Stimulated activated CD4-positive, alpha-beta T cell treated with anti-CD3 and anti-CD28 coated beads, Interleukin-1b, Interleukin-23, amount 100 ng/mL, for 1 hour (primary cell): ENCODE data around the gene WFIKKN1.

Source experiments
- DNase-seq, 2 donors: peaks; one replicate each; pipeline ENCODE4 v3.0.0-alpha.2; 2020; ENCODE audit warnings: low read depth in 2 of 2

Gene WFIKKN1

DNA sequence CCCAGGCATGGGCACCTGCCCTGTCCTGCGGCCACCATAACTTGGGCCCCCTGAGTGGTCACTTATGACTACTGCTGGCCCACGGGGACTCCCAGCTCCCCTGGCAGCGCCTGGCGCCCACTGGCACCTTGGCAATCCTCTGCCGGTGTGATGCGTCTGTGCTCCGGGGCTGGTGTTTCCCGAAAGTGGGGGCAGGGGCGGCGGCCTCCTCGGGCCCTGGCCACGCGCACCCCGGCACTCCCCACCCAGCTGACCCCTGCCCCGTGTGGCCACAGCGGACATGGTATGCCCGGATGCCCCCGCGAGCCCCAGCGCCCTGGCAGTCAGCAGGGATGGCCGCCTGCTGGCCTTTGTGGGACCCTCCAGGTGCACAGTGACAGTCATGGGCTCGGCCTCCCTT lies 26.7 kb downstream of the WFIKKN1 start:
- no peak for DNase-seq

DNA sequence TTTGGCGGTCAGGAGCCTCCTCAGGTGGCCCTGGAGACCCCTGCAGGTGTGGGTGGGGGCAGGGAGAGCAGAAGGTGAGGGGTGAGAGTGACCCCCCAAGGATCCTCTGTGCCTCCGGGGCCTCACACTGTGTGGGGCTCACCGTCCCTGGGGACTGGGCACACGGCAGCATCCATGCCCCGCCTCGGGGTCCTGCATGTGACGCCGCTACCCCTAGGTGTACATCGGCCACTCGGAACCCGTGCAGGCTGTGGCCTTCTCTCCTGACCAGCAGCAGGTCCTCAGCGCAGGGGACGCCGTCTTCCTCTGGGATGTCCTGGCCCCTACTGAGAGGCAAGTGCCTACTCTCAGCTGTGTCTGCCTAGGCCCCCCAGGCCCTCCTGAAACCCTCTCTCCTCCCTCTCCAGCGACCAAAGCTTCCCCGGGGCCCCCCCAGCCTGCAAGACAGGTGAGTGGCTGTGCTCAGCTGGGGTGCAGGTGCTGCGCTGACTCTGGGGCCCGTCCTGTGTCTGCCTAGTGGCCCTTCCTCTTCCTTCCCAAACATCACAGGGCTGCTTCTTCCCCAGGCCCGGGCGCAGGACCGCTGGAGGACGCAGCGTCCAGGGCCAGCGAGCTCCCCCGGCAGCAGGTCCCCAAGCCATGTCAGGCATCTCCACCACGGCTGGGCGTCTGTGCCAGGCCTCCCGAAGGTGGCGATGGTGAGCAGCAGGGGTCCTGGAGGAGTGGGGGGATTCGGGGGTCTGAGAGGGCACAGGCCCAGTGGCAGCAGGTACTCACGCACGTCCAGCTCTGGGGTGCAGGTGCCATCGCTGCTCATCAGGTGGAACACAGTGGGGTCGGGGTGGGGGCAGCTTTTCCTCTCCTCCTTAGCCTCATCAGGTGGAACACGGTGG lies 28.1 kb downstream of the WFIKKN1 start:
- DNase-seq = no peak

DNA sequence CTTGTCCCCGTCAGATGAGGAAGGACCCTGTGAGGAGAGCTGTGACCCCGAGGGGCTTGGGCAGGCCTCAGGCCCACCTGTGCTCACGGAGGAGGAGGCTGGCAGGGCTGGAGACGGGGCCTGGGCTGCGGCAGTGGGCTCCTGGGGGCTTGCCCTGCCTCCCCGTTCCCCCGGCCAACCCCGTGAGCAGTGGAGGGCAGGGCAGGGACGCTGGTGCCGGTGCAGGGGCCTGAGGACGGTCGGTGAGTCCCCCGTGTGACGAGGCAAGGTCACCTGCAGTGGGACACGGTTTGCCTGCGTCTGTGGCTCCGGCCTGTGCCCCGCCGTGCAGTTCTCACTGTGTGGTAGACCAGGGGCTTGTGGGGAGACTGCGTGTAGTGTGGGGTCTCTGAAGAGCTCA lies 28.8 kb downstream of the WFIKKN1 start:
- DNase-seq = no peak

DNA sequence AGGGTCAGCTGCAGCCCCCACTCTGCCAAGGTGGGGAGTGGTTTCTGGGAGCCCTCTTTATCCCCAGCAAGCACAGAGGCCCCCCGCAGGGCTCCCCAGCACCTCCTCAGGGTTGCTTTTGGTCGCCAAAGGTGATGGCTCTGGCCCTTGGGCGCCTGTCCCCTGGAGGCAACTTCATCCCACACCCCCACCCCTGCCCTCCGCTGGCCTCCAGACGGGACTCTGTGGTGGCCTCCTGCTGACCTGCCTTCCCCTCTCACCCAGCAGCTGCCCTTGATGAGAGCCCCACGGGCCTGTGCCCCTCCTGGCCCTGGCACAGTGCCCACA lies 29.3 kb downstream of the WFIKKN1 start:
- DNase-seq = no peak

DNA sequence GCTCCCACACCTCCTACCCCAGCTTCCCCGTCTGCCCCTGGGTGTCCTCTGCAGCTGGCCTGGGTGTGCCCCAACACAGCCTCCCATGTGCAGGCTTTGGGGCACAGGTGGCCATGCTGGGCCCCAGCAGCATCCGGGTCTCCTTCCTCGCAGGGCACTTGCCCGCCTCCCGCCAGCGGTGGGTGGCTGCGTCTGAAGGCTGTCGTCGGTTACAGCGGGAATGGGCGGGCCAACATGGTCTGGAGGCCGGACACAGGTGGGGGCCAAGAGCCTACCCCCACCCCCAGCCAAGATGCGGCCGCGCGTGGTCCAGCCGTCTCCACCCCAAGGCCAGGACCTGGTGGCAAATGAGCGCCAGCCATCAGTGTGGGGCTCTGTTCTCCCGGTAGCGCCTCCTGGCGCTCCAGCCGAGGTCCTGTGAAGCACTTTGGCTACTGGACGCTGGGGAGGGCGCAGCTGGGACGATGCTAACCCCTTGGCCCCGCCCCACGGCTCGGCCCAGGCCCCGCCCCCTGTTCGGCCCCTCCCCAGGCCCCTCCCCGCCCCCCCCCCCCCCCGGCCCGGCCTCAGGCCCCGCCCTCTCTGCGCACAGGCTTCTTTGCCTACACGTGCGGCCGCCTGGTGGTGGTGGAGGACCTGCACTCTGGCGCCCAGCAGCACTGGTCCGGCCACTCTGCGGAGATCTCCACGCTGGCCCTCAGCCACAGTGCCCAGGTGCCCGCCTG lies 29.8 kb downstream of the WFIKKN1 start:
- DNase-seq = peak; percentile 36 to 50

DNA sequence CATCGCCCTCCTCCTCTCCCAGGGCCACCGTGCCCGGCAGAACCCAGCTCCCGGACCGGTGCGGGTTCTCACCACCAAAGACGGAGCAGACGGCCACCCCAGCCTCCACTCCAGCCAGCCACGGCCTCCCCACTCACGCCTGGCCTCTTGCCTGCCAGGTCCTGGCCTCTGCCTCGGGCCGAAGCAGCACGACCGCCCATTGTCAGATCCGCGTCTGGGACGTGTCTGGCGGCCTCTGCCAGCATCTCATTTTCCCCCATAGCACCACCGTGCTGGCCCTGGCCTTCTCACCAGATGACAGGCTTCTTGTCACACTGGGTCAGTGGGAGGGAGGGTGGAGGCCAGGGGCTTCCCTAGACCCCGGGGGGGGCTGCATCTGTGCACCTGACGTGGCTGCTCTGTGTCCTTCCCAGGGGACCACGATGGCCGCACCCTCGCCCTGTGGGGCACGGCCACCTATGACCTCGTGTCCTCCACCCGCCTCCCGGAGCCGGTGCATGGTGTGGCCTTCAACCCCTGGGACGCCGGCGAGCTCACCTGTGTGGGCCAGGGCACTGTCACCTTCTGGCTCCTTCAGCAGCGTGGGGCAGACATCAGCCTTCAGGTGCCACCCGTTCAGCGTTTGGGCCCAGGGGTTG lies 30.5 kb downstream of the WFIKKN1 start:
- DNase-seq = no peak

DNA sequence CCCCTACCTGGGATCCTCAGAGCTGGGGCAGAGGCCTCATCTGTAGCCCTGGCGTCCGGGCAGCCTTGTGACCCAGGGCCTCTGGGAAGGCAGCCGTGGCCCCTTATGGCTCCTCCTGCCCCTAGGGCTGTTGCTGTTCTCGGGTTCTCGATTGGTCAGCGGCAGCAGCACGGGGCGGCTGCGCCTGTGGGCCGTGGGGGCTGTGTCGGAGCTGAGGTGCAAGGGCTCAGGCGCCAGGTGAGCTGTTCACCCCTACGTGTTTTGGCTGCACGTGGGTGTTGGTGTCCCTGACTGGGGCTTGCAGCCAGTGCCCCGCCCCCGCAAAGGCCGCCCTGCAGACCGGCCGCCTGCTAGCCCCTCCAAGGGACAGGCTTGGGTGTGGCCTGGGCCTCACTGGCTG lies 31.3 kb downstream of the WFIKKN1 start:
- no peak for DNase-seq

DNA sequence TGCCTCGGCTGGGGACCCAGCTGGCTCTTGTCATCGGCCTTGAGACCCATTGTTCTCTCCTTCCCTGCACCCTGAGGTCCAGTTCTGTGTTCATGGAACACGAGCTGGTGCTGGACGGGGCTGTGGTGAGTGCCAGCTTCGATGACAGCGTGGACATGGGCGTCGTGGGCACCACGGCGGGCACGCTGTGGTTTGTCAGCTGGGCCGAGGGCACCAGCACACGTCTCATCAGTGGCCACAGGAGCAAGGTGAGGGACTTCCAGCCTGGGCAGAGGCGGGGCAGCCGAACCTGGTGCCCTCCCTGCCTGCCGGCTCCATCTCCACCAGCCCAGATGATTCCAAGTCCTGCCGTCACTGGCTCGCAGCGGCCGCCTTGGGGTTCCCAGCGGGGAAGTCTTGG lies 31.8 kb downstream of the WFIKKN1 start:
- no peak for DNase-seq

DNA sequence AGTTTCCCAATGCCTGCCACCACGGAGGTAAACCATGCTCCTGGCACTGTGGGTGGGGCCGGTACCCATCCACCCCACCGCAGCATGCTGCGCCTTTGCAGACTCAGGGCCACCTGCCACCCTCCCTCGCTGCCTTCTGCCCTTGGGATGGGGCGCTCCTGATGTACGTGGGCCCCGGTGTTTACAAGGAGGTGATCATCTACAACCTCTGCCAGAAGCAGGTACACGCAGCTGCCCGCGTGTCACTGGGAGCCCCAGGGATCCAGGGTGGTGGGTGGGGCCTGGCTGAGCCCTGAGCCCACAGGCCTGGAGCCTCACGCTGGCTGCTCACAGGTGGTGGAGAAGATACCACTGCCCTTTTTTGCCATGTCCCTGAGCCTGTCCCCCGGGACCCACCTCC lies 35.8 kb downstream of the WFIKKN1 start:
- DNase-seq = no peak

DNA sequence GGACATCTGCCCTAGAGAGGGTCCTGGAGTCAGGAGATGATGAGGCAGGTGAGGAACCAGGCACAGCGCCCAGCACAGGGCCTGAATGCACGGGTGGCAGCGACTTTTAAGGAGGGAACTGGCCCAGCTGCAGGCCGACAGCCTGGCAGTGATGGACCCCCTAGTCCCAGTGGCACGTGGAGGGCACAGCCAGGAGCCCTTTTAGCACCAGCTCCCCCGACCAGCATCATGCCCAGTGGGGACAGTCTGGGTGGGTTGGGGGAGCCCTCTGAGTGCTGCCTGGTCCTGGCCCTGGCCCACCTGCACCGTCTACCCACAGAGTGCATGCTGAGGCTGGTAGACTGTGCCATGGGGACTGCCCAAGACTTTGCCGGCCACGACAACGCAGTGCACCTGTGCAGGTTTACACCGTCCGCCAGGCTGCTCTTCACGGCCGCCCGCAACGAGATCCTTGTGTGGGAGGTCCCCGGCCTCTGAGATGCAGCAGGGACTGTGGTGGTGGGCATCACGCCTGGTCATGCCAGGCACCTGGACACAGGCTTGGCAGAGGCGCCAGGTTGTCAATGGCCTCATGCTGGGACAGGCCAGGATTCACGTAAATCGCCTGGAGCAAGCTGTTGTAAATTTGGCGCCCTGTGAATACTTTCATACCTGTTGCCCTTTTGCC lies 36.5 kb downstream of the WFIKKN1 start:
- no peak for DNase-seq

DNA sequence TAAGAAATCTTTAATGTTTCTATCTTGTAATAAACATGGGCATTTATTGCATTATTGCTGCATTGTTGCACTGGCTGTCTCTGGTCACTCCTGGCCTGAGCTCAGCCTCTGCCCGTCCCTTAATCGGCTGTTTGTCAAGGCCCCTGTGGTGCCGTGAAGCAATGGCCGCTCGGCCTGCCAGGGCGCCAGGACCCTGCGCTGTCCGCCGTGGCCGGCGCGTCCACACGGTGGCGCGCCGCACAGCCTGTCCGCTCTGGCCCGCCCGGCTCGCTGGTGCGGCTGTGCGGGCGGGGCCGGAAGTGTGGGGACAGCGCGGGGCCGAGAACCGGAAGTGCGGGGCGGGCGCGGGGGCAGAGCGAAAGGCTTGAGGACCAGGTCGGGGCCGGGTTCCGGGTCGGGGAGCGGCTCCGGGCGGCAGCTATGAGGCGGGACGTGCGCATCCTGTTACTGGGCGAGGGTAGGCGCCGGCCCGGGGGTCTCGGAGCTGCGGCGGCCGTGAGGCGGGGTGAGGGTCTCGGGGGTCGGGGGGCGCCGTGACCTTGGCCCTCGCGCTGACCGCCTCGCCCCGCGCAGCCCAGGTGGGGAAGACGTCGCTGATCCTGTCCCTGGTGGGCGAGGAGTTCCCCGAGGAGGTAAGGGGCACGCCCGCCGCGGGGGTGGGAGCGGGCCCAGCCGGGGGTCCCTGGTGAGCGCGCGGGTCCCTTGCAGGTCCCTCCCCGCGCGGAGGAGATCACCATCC lies 37.2 kb downstream of the WFIKKN1 start, which contains the start of gene RHOT2:
TSS of gene RHOT2 (plus strand) at position 353 of the 739 bp plus-strand sequence. CDS start at position 421, 68 bp downstream.
- peak; percentile 80 to 88 for DNase-seq

DNA sequence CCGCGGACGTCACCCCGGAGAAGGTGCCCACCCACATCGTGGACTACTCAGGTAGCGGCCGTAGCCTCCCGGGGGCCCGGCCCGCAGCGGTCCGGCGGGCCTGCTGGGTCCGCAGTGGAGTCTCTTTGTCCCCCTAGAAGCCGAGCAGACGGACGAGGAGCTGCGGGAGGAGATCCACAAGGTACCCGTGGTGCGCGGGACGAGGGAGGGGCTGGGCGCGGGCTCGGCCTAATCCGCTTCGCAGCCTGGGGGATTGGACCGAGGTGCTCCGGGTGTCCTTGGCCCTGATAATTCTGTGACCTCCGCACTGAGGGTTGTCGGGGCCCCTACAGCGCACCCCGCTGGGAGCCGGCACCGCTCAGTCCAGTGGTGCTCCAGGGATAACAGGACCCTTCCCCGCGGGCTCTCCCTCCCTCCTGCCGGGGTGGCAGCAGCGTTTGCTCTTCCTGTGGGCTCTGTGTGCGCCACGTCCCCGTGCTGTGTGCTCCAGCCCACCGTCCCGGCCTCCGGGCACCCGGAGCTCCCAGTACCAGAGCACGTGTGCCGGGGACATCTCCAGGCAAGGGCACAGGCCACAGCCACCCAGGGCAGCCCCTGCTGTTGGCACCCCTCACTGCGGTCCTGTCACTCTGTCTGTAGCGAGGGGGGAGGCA lies 37.9 kb downstream of the WFIKKN1 start:
- no peak for DNase-seq

DNA sequence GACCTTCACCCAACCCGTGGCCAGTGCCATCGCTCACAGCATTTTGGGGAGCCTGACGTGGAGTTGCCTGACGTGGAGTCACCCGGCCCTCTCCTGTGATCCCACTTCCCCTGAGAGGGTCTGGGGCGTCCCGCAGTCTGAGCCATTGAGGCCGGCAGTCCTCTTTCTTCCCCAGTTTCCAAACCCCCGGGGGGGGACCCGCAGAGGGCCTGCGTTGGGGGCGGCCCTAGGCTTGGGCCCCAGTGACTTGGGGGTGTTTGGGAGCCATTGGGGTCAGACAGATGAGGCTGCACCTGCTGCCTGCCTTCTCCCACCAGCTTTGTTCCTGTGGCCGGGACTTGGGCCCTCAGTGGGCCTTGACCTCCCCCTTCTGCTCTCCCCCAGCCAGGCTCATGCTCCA lies 38.9 kb downstream of the WFIKKN1 start:
- no peak for DNase-seq

DNA sequence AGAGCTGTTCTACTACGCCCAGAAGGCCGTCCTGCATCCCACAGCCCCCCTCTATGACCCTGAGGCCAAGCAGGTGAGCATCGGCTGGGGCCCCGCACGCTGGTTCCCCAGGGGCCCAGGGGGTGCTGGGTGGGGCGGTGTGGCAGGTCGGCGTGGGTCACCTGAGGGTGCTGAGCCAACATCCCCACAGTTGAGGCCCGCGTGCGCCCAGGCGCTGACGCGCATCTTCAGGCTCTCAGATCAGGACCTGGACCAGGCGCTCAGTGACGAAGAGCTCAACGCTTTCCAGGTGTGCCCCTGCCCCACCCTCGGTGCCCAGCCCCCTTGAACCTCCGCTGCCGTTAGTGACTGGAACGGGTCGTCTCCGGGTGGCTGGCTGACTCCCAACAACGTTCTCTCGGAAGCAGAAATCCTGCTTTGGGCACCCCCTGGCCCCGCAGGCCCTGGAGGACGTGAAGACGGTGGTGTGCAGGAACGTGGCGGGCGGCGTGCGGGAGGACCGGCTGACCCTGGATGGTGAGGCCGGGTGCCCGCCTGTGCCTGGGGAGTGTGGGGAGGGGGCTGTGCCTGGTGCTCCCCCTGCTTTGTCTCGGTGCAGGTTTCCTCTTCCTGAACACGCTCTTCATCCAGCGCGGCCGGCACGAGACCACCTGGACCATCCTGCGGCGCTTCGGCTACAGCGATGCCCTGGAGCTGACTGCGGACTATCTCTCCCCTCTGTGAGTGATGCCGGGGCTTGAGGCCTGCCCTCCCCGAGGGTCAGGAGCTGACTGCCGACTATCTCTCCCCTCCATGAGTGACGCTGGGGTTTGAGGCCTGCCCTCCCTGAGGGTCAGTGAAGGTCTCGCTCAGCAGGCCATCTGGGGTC lies 39.9 kb downstream of the WFIKKN1 start:
- no peak for DNase-seq

DNA sequence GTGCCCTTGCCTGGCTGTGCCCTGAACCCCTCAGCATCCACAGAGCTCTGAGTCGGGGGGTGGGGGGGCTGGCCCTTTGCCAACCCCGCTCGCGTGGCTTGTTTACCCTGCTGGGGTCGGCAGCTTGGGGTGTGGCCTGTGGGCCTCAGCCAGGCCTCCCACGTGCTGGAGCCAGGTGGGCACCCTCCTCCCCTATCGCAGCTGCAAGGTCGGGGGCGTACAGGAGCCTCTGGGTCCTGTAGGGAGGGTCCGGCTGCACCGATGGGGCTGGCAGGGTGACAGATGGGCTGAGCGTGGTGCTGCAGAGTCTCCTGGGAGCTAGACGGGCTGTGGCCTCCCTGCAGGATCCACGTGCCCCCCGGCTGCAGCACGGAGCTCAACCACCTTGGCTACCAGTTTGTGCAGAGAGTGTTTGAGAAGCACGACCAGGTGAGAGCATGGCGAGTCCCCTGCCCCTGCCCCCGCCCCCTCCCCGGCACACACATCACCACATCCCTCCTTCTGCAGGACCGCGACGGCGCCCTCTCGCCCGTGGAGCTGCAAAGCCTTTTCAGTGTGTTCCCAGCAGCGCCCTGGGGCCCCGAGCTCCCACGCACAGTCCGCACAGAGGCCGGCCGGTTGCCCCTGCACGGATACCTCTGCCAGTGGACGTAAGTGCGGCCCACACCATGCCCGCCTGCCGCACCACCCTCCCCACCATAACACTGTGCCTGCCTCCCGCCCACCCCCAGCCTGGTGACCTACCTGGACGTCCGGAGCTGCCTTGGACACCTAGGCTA lies 40.8 kb downstream of the WFIKKN1 start:
- no peak for DNase-seq

DNA sequence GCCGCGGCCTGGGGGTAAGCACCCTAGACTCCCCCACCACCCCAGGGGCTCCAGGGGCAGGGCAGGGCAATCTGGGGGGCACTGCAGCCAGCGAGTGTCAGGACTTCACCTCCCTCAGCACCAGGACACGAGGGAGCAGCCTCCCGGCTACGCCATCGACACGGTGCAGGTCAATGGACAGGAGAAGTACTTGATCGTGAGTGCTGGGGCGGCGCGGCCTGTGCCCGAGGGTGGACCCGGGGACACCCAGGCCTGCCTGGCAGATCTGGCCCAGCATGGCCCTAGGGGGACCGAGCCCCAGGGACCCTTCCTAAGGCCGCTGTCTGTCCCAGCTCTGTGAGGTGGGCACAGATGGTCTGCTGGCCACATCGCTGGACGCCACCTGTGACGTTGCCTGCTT lies 41.6 kb downstream of the WFIKKN1 start:
- no peak for DNase-seq

DNA sequence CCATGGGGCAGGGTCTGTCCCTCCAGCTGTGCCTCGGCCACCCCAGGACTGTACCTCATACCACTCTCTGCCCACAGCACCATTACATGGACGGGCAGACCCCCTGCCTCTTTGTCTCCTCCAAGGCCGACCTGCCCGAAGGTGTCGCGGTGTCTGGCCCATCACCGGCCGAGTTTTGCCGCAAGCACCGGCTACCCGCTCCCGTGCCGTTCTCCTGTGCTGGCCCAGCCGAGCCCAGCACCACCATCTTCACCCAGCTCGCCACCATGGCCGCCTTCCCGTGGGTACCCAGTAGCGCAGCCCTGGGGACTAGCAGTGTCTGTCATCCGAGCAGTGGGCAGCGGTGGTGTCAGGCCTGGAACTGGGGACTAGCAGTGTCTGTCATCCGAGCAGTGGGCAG lies 42.1 kb downstream of the WFIKKN1 start:
- no peak for DNase-seq

DNA sequence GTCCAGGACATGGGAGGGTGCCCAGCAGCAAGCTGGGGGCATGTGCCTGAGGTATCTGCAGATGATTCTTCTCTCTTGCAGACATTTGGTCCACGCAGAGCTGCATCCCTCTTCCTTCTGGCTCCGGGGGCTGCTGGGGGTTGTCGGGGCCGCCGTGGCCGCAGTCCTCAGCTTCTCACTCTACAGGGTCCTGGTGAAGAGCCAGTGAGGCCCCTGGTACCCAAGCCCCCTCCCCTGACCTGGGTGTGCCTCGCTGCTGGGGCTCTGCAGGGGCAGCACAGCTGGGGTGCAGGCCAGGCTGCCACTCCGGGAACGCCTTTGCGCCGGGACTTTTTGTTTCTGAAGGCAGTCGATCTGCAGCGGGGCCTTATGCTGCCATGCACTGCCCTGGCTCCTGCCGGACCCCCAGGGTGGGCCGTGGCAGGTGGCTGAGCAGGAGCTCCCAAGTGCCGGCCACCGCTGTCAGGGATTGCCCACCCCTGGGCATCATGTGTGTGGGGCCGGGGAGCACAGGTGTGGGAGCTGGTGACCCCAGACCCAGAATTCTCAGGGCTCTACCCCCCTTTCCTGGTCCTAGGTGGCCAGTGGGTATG lies 42.7 kb downstream of the WFIKKN1 start:
- DNase-seq = no peak
